A673 (cell line): ENCODE measurements around the gene FOXC1. TPM values are rescaled to one million over a fixed set of nuclear protein-coding genes. Genes with fewer than 3 reads are reported as not detected.

ENCODE experiments used
- BruUV-seq: library from RNA; stranded (reverse); fragments of 400-500 nt; replicated peaks from 2 replicates; lab custom pipeline; 2021; lab: Mats Ljungman, UMichigan
- CTCF ChIA-PET: fragments of 300-600 bp; sonication (Branson Sonifier 250); formaldehyde crosslinking; loops from one replicate; lab custom pipeline; 2022; ENCODE audit warnings: antibody characterized with exemption; lab: Charles Lee
- POLR2A ChIA-PET: fragments of 300-600 bp; sonication (Branson Sonifier 250); formaldehyde crosslinking; loops from one replicate; lab custom pipeline; 2022; ENCODE audit warnings: antibody characterized with exemption; ENCODE audit not compliant: low non-redundant PET; lab: Charles Lee
- DNase-seq: peaks from one replicate; pipeline ENCODE4 v3.0.0-alpha.2; 2015; ENCODE audit warnings: low spot score
- H3K27ac ChIP-seq: fragments of 200-600 bp; sonication (generic); 2 replicates; pipeline ENCODE4 v1.5.1; 2016; ENCODE audit warnings: mixed run types, low read depth, mild to moderate bottlenecking, mixed read lengths, antibody characterized with exemption, low read length; ENCODE audit not compliant: poor library complexity, severe bottlenecking
- H3K27me3 ChIP-seq: fragments of 200-600 bp; sonication (generic); replicated peaks from 2 replicates; pipeline ENCODE4 v1.6.1; 2017; ENCODE audit warnings: mixed run types, low read depth, mild to moderate bottlenecking, mixed read lengths, antibody characterized with exemption, low read length; ENCODE audit not compliant: insufficient read depth, poor library complexity
- H3K36me3 ChIP-seq: fragments of 200-600 bp; sonication (generic); 2 replicates; pipeline ENCODE4 v1.6.1; 2016; ENCODE audit warnings: mixed run types, mild to moderate bottlenecking, mixed read lengths, antibody characterized with exemption, low read length; ENCODE audit not compliant: insufficient read depth, poor library complexity, severe bottlenecking
- H3K4me1 ChIP-seq: fragments of 200-600 bp; sonication (generic); 2 replicates; pipeline ENCODE4 v1.6.1; 2017; ENCODE audit warnings: mixed run types, mild to moderate bottlenecking, mixed read lengths, antibody characterized with exemption, low read length; ENCODE audit not compliant: insufficient read depth, poor library complexity, severe bottlenecking
- H3K4me3 ChIP-seq: fragments of 200-600 bp; sonication (generic); 2 replicates; pipeline ENCODE4 v1.5.1; 2016; ENCODE audit warnings: low read depth, mixed run types, mild to moderate bottlenecking, mixed read lengths, low read length; ENCODE audit not compliant: poor library complexity, severe bottlenecking
- H3K9me3 ChIP-seq: fragments of 200-600 bp; sonication (generic); 2 replicates; pipeline ENCODE4 v1.6.1; 2016; ENCODE audit warnings: mixed run types, low read depth, mild to moderate bottlenecking, mixed read lengths, antibody characterized with exemption, low read length; ENCODE audit not compliant: poor library complexity, severe bottlenecking
- EZH2 ChIP-seq: fragments of 200-600 bp; sonication (generic); IDR thresholded peaks from 2 replicates; pipeline ENCODE4 v1.6.1; 2017; ENCODE audit warnings: borderline replicate concordance, low read depth, mild to moderate bottlenecking, mixed read lengths, antibody characterized with exemption, low read length; ENCODE audit not compliant: poor library complexity, severe bottlenecking
- intact Hi-C: fragments of 100-400 bp; cut with micrococcal nuclease; formaldehyde crosslinking; loops from one replicate; pipeline ENCODE4 v1.10.0; 2022; ENCODE audit not compliant: unreplicated experiment
- total RNA-seq: library from RNA; stranded (reverse); gene quantifications from 2 replicates; pipeline ENCODE4 v1.2.3, GENCODE V29; 2021
- TF ChIP-seq, protein P1 (sequence below): fragments of 300-800, 200-600 bp; sonication (generic); conservative IDR thresholded peaks from 2 replicates; pipeline ENCODE4 v1.5.1; 2017; ENCODE audit warnings: low read depth, mild to moderate bottlenecking, antibody characterized with exemption, low read length, moderate library complexity, mixed read lengths

Gene FOXC1
- total RNA-seq, 1 experiment from 2014 or later, result 0.49 TPM

- H3K36me3 ChIP-seq, result no peaks in the 10 kb centered on the region
- H3K4me3 ChIP-seq, result peak overlapping the region; percentile 34
- no peak overlapping the region for H3K27ac ChIP-seq
- ChIA-PET POLR2A (no interaction called here), CTCF (no interaction called here)
- no peak for DNase-seq
- intact Hi-C loops, result loop anchor here (5.0 kb wide), 1 partner anchor 74 kb away; no protein-coding TSS in a partner anchor
- H3K9me3 ChIP-seq, result no peaks in the 10 kb centered on the region
- BruUV-seq, result no TSS peak
- TF ChIP-seq, protein P1, sequence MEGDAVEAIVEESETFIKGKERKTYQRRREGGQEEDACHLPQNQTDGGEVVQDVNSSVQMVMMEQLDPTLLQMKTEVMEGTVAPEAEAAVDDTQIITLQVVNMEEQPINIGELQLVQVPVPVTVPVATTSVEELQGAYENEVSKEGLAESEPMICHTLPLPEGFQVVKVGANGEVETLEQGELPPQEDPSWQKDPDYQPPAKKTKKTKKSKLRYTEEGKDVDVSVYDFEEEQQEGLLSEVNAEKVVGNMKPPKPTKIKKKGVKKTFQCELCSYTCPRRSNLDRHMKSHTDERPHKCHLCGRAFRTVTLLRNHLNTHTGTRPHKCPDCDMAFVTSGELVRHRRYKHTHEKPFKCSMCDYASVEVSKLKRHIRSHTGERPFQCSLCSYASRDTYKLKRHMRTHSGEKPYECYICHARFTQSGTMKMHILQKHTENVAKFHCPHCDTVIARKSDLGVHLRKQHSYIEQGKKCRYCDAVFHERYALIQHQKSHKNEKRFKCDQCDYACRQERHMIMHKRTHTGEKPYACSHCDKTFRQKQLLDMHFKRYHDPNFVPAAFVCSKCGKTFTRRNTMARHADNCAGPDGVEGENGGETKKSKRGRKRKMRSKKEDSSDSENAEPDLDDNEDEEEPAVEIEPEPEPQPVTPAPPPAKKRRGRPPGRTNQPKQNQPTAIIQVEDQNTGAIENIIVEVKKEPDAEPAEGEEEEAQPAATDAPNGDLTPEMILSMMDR, result no peak
- no peak for TF ChIP-seq EZH2
- H3K27me3 ChIP-seq, result peaks cover 51% of the 10 kb centered on the region
- peaks cover 11% of the 10 kb centered on the region for H3K4me1 ChIP-seq
Observed at GRCh38 chr6:1613346-1613687, 3.6 kb downstream of the FOXC1 start.

DNA sequence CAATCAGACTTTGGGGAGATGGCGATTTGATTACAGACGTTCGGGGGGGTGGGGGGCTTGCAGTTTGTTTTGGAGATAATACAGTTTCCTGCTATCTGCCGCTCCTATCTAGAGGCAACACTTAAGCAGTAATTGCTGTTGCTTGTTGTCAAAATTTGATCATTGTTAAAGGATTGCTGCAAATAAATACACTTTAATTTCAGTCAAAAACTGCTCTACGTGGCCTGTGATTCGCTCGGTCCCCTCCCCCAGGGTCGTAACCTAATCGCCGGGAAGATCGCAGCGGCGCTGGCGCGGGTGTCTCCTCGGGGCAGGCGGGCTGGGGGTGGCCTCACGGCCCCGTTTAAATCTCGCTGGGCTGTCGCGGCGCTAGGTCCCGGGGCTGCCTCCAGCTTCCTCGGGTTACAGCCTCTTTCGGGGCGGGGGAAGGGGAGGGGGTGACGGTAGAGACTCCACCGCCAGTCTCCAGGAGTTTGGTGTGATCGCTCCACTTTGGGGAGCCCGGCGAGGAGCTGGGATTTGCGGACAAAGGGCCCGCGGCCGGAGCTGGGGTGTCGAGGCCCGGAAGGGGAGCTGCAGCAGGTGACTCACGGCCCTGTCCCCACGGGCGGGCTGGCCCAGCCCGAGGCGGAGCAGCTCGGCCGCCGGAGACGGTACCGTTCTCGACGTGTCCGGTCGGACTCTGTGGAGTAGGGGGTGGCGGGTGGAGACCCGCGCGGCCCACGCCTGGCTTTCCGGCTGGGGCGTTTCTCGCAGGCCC, 4.2 kb downstream of the FOXC1 start:
- ChIA-PET POLR2A (no interaction called here), CTCF (no interaction called here)
- H3K4me3 ChIP-seq, result peak overlapping the region; percentile 34
- no peaks in the 10 kb centered on the region for H3K9me3 ChIP-seq
- DNase-seq, result no peak
- TF ChIP-seq, protein P1, result no peak
- no peak for TF ChIP-seq EZH2
- H3K4me1 ChIP-seq, result peaks cover 8% of the 10 kb centered on the region
- BruUV-seq, result no TSS peak
- intact Hi-C loops, result loop anchor here (5.0 kb wide), 1 partner anchor 73 kb away; no protein-coding TSS in a partner anchor
- no peaks in the 10 kb centered on the region for H3K36me3 ChIP-seq
- peaks cover 46% of the 10 kb centered on the region for H3K27me3 ChIP-seq
- no peak overlapping the region for H3K27ac ChIP-seq

DNA sequence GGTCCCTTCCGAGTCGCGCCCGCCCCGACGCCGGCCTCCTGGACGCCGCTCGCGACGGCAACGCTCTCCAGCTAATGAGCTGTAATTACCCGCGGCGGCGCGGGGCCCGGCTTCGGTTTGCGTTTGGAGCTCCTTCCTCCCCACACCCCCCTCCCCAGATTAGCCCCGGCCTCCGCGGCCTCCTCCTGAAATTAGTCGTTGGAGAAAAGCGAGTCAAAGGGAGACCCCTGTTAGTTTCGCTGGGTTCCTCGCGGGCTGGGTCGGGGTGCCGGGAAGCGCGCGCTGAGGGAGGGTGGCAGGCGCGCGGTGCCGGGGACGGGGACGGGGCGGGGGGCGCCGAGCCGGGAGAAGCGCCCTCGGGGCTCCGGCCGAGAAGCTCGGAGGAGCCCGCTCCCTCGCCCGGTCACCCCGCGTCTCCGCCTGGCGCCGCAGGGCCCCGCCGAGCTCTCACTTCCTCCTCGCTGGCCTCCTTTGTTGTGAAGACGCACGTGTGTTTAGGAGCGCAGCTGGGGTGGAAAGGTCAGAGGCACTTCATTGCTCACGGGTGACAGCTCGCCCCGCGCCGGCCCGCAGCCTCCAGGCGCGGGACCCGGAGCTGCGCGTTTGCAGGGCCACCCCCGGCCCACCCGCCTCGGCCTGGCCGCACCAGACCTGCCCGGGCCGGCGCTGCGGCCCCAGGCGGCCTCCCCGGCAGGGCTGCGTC, 4.9 kb downstream of the FOXC1 start:
- H3K4me1 ChIP-seq, result peaks cover 4% of the 10 kb centered on the region
- no peak overlapping the region for H3K27ac ChIP-seq
- no peaks in the 10 kb centered on the region for H3K36me3 ChIP-seq
- no peak overlapping the region for H3K4me3 ChIP-seq
- DNase-seq, result no peak
- ChIA-PET POLR2A (no interaction called here), CTCF (no interaction called here)
- no peaks in the 10 kb centered on the region for H3K9me3 ChIP-seq
- intact Hi-C loops, result loop anchor here (5.0 kb wide), 1 partner anchor 73 kb away; no protein-coding TSS in a partner anchor
- no TSS peak for BruUV-seq
- H3K27me3 ChIP-seq, result peaks cover 40% of the 10 kb centered on the region
- no peak for TF ChIP-seq EZH2
- TF ChIP-seq, protein P1, result no peak
